SK-N-SH treated with all-trans-retinoic acid at 6 μM for 48 hours (cell line): ENCODE data around the gene CGB8.
A peak's percentile ranks its signal among the peaks of the same experiment; 100 is the strongest.
"Not testable (repeated sequence)": the region's sequence is repeated elsewhere in the genome, so short reads cannot be mapped to it uniquely, and the experiment has no call there.

Experiments used
- ATAC-seq: fragments of 200-7000 bp; cut with Tn5 transposase; 3 replicates; pipeline ENCODE4 v1.9.1; 2020; ENCODE audit warnings: mild to moderate bottlenecking, moderate library complexity
- ARNTL ChIP-seq: fragments of 450-650 bp; formaldehyde crosslinking; IDR thresholded peaks from 2 replicates; pipeline ENCODE4 v1.5.0; 2020; ENCODE audit warnings: low read depth, mild to moderate bottlenecking, moderate library complexity, borderline replicate concordance
- CSDC2 ChIP-seq: fragments of 250-450 bp; sonication (Bioruptor Pico); IDR thresholded peaks from 2 replicates; pipeline ENCODE4 v1.5.0; 2020; ENCODE audit warnings: mild to moderate bottlenecking, moderate library complexity
- ESRRG ChIP-seq: fragments of 250-450 bp; sonication (Bioruptor Pico); IDR thresholded peaks from 2 replicates; pipeline ENCODE4 v1.6.1; 2021; ENCODE audit warnings: mild to moderate bottlenecking
- GLIS3 ChIP-seq: fragments of 250-450 bp; sonication (Bioruptor Pico); IDR thresholded peaks from 2 replicates; pipeline ENCODE4 v1.5.0; 2020; ENCODE audit warnings: mild to moderate bottlenecking, moderate library complexity
- ISL1 ChIP-seq: fragments of 250-450 bp; sonication (Bioruptor Pico); IDR thresholded peaks from 2 replicates; pipeline ENCODE4 v2.1.2; 2022; ENCODE audit warnings: mild to moderate bottlenecking, moderate library complexity
- OSR1 ChIP-seq: fragments of 250-450 bp; sonication (Bioruptor Pico); IDR thresholded peaks from 2 replicates; pipeline ENCODE4 v1.8.0; 2022; ENCODE audit warnings: moderate library complexity, mild to moderate bottlenecking, inconsistent platforms
- PPARA ChIP-seq: fragments of 250-450 bp; sonication (Bioruptor Pico); IDR thresholded peaks from 2 replicates; pipeline ENCODE4 v1.5.0; 2020; ENCODE audit warnings: mild to moderate bottlenecking, borderline replicate concordance
- RARB ChIP-seq: fragments of 250-450 bp; sonication (Bioruptor Pico); IDR thresholded peaks from 2 replicates; pipeline ENCODE4 v1.8.0; 2021; ENCODE audit warnings: mild to moderate bottlenecking, moderate library complexity
- TCF4 ChIP-seq: fragments of 250-450 bp; sonication (Bioruptor Pico); IDR thresholded peaks from 2 replicates; pipeline ENCODE4 v1.8.0; 2021; ENCODE audit warnings: mild to moderate bottlenecking, moderate library complexity, borderline replicate concordance
- TOX ChIP-seq: fragments of 250-450 bp; sonication (Bioruptor Pico); IDR thresholded peaks from 2 replicates; pipeline ENCODE4 v1.8.0; 2021; ENCODE audit warnings: mild to moderate bottlenecking, moderate library complexity, borderline replicate concordance
- ZFP3 ChIP-seq: fragments of 250-450 bp; sonication (Bioruptor Pico); IDR thresholded peaks from 2 replicates; pipeline ENCODE4 v1.5.0; 2020; ENCODE audit warnings: mild to moderate bottlenecking, moderate library complexity
- ZFP30 ChIP-seq: fragments of 450-650 bp; formaldehyde crosslinking; IDR thresholded peaks from 2 replicates; pipeline ENCODE4 v1.5.0; 2022; ENCODE audit warnings: mild to moderate bottlenecking, moderate library complexity
- ZNF565 ChIP-seq: fragments of 450-650 bp; formaldehyde crosslinking; conservative IDR thresholded peaks from 2 replicates; pipeline ENCODE4 v1.5.0; 2020; ENCODE audit warnings: low read depth, mild to moderate bottlenecking, moderate library complexity
- TF ChIP-seq, protein P1 (sequence below): fragments of 250-450 bp; sonication (Bioruptor Pico); IDR thresholded peaks from 2 replicates; pipeline ENCODE4 v1.5.0; 2020; ENCODE audit warnings: mild to moderate bottlenecking, moderate library complexity
- TF ChIP-seq, protein P2 (sequence below): fragments of 250-450 bp; sonication (Bioruptor Pico); IDR thresholded peaks from 2 replicates; pipeline ENCODE4 v1.8.0; 2020; ENCODE audit warnings: mild to moderate bottlenecking, moderate library complexity, borderline replicate concordance
- TF ChIP-seq, protein P3 (sequence below): fragments of 250-450 bp; sonication (Bioruptor Pico); IDR thresholded peaks from 2 replicates; pipeline ENCODE4 v1.8.0; 2021; ENCODE audit warnings: low read depth, mild to moderate bottlenecking, moderate library complexity, borderline replicate concordance

Gene CGB8

DNA sequence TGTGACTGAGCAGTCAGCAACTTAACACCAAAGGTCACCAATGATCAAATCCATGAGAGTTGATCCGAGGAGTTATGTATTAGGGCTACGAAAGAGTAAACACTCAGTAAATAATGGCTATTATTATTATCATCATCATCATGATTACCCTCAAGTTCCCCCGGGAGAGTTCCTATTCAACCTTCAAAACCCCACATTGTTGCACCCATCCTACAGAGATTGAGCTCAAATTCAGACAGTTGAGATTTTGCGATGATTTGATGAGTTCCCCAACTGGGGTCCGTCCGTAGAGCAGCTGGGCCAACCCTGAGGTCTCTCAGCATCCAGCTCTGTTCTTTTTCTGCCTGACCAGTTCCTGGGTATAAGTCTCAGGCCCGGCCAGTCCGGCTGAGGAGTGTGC lies 10.8 kb downstream of the CGB8 start:
- ATAC-seq = not testable (repeated sequence)

DNA sequence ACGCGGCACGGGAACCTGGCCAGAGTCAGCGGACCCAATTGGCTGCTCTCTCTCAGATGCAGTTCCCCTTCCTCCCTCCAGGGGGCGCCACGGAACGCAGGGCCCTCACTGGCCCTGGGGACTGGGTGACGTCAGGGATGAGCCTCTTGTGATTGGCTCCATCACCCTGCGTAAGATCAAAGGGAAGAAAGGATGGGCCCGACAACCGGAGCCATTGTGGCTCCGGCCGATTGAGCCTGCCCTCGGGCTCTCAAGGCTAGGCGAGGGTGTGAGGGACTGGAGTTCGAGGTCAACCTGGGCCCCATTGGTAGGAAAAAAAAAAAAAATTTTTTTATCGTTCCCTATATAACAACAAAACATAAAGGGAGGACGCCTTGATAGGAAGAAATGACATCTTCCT lies 12.1 kb downstream of the CGB8 start, which contains the start of gene CGB1:
Gene CGB1 (minus strand): TSS at position 81 of the 400 bp plus-strand sequence. CDS start 184 bp downstream, outside the sequence.
- peak; percentile 26; the same call in 2 of the 3 replicates for ATAC-seq

More for the DNA sequence above, 10.8 kb downstream of the CGB8 start:
- TF ChIP-seq ZFP3 (CRISPR knock-in tag) = peak; percentile 98

DNA sequence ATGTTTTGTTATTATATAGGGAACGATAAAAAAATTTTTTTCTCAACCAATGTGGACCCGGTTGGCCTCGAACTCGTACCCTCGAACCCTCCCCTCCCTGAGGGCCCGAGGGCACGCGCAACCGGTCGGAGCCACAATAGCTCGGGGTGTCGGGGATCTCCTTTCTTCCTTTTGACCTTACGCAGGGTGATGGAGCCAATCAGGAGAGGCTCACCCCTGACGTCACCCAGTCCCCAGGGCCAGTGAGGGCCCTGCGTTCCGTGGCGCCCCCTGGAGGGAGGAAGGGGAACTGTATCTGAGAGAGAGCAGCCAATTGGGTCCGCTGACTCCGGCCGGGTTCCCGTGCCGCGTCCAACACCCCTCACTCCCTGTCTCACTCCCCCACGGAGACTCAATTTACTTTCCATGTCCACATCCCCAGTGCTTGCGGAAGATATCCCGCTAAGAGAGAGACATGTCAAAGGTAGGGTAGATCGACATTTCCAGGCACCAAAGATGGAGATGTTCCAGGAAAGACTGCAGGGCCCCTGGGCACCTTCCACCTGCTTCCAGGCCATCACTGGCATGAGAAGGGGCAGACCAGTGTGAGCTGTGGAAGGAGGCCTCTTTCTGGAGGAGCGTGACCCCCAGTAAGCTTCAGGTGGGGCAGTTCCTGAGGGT lies 17.1 kb downstream of the CGB8 start, which contains the start of gene CGB2:
Gene CGB2 (plus strand): TSS at position 249 of the 660 bp plus-strand sequence. CDS start 206 bp downstream, at position 455.
- ATAC-seq = peak; percentile 72

DNA sequence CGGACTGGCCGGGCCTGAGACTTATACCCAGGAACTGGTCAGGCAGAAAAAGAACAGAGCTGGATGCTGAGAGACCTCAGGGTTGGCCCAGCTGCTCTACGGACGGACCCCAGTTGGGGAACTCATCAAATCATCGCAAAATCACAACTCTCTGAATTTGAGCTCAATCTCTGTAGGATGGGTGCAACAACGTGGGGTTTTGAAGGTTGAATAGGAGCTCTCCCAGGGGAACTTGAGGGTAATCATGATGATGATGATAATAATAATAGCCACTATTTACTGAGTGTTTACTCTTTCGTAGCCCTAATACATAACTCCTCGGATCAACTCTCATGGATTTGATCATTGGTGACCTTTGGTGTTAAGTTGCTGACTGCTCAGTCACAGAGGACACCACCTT lies 18.6 kb downstream of the CGB8 start:
- TF ChIP-seq ZFP3 (CRISPR knock-in tag) = peak; percentile 99
- TF ChIP-seq, all 23 proteins: peak for 1; not testable (repeated sequence) for 22
- ATAC-seq = not testable (repeated sequence)

DNA sequence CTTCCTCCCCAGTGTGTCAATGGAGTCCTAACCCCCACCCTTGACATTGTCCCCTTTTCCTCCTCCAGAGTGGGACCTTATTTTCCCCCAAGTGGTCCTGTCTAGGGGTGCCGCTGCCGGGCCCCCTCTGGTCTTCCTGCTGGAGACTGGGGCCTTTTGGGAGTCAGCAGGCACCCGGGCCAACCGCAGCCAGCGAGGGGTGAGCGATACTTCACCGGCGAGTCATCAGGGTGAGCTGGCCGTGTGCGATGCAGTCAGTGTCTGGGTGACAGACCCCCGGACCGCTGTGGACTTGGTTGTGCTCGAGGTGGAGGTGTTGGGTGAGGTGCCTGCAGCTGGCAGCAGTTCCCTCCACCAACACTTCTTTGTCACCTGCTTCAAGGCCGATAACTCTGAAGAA lies 19.2 kb downstream of the CGB8 start:
- ATAC-seq = peak; percentile 33; the same call in 1 of the 3 replicates

DNA sequence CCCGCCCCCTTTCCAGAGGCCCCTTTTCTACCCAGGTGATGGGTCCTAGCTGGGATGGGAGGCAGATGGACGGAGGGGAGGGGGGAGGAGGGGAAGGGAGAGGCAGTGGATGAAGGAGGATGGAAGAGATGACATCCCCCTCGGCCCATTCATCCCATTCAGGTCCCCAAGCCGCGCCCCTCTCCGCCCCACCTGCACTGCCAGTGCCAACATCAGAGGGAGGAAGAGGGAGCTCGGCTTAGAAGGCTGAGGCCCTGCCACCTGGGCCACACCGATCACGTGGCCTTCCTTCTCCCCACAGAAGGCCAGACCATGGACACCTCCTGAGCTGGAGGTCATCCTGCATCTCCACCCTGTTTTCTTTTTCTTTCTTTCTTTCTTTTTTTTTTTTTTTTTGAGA lies 20.2 kb downstream of the CGB8 start:
- ATAC-seq = not testable (repeated sequence)

DNA sequence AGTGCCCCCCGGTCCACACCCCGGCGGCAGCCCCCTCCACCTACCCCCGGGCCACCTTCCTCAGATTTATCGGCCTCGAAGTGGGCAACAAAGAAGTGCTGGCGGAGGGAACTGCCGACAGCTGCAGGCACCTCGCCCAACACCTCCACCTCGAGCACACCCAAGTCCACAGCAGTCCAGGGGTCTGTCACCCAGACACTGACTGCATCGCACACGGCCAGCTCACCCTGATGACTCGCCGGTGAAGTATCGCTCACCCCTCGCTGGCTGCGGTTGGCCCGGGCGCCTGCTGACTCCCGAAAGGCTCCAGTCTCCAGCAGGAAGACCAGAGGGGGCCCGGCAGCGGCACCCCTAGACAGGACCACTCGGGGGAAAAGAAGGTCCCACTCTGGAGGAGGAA lies 23.3 kb downstream of the CGB8 start:
- not testable (repeated sequence) for ATAC-seq

DNA sequence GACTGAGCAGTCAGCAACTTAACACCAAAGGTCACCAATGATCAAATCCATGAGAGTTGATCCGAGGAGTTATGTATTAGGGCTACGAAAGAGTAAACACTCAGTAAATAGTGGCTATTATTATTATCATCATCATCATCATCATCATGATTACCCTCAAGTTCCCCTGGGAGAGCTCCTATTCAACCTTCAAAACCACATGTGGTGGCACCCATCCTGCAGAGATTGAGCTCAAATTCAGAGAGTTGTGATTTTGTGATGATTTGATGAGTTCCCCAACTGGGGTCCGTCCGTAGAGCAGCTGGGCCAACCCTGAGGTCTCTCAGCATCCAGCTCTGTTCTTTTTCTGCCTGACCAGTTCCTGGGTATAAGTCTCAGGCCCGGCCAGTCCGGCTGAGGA lies 23.8 kb downstream of the CGB8 start:
- ATAC-seq = not testable (repeated sequence)
- TF ChIP-seq ZFP3 (CRISPR knock-in tag) = peak; percentile 95

DNA sequence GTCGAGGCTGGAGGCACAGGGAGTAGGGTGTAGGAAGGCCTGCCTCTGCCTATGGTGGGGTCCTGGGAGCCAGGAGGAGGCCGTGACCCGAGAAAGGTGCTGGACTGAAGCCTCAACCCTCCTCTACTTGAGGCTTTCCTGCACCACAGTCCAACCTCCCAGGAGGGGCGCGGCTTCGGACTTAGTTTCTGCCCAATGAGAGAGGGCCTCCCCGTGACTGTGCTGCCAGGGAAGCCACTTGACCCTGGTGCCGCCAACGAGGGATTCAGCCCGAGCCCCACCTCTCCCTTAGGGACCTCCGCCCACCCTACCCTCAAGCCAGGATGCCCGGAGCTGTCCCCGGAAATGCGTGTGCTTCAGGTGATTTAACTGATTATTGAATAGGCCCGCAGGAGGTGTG lies 24.7 kb downstream of the CGB8 start, which contains the start of gene CGB3:
Gene CGB3 (minus strand): TSS at position 101 of the 400 bp plus-strand sequence. CDS start 362 bp downstream, outside the sequence.
- not testable (repeated sequence) for ATAC-seq

DNA sequence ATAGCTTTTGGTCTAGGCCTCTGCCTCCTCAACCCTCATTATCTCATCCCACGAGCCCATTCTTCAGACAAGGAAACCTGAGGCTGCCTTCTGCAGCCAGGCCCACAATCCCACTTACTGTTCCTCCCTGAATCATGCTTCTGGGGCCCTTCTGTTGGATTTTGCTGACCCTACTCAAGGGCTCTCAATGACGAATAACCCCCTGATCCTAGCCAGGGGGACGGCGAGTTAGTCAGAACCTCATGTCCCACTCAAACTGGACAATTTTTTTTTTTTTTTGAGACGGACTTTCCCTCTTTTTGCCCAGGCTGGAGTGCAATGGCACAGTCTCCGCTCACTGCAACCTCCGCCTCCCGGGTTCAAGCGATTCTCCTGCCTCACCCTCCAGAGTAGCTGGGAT lies 26.8 kb downstream of the CGB8 start:
- no peak for ATAC-seq
- TF ChIP-seq, protein P1, sequence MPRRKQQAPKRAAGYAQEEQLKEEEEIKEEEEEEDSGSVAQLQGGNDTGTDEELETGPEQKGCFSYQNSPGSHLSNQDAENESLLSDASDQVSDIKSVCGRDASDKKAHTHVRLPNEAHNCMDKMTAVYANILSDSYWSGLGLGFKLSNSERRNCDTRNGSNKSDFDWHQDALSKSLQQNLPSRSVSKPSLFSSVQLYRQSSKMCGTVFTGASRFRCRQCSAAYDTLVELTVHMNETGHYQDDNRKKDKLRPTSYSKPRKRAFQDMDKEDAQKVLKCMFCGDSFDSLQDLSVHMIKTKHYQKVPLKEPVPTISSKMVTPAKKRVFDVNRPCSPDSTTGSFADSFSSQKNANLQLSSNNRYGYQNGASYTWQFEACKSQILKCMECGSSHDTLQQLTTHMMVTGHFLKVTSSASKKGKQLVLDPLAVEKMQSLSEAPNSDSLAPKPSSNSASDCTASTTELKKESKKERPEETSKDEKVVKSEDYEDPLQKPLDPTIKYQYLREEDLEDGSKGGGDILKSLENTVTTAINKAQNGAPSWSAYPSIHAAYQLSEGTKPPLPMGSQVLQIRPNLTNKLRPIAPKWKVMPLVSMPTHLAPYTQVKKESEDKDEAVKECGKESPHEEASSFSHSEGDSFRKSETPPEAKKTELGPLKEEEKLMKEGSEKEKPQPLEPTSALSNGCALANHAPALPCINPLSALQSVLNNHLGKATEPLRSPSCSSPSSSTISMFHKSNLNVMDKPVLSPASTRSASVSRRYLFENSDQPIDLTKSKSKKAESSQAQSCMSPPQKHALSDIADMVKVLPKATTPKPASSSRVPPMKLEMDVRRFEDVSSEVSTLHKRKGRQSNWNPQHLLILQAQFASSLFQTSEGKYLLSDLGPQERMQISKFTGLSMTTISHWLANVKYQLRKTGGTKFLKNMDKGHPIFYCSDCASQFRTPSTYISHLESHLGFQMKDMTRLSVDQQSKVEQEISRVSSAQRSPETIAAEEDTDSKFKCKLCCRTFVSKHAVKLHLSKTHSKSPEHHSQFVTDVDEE (CRISPR knock-in tag) = no peak
- no peak for TF ChIP-seq ARNTL (CRISPR knock-in tag)
- no peak for TF ChIP-seq ZFP30 (CRISPR knock-in tag)
- TF ChIP-seq CSDC2 (CRISPR knock-in tag) = no peak
- TF ChIP-seq ESRRG (CRISPR knock-in tag) = no peak
- TF ChIP-seq, protein P2, sequence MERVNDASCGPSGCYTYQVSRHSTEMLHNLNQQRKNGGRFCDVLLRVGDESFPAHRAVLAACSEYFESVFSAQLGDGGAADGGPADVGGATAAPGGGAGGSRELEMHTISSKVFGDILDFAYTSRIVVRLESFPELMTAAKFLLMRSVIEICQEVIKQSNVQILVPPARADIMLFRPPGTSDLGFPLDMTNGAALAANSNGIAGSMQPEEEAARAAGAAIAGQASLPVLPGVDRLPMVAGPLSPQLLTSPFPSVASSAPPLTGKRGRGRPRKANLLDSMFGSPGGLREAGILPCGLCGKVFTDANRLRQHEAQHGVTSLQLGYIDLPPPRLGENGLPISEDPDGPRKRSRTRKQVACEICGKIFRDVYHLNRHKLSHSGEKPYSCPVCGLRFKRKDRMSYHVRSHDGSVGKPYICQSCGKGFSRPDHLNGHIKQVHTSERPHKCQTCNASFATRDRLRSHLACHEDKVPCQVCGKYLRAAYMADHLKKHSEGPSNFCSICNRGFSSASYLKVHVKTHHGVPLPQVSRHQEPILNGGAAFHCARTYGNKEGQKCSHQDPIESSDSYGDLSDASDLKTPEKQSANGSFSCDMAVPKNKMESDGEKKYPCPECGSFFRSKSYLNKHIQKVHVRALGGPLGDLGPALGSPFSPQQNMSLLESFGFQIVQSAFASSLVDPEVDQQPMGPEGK (CRISPR knock-in tag) = no peak
- TF ChIP-seq, protein P3, sequence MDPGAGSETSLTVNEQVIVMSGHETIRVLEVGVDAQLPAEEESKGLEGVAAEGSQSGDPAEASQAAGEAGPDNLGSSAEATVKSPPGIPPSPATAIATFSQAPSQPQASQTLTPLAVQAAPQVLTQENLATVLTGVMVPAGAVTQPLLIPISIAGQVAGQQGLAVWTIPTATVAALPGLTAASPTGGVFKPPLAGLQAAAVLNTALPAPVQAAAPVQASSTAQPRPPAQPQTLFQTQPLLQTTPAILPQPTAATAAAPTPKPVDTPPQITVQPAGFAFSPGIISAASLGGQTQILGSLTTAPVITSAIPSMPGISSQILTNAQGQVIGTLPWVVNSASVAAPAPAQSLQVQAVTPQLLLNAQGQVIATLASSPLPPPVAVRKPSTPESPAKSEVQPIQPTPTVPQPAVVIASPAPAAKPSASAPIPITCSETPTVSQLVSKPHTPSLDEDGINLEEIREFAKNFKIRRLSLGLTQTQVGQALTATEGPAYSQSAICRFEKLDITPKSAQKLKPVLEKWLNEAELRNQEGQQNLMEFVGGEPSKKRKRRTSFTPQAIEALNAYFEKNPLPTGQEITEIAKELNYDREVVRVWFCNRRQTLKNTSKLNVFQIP (CRISPR knock-in tag) = no peak
- no peak for TF ChIP-seq ZNF565 (CRISPR knock-in tag)
- no peak for TF ChIP-seq GLIS3 (CRISPR knock-in tag)
- TF ChIP-seq RARB (CRISPR knock-in tag) = no peak
- no peak for TF ChIP-seq ISL1 (CRISPR knock-in tag)
- no peak for TF ChIP-seq TCF4
- TF ChIP-seq PPARA (CRISPR knock-in tag) = no peak
- TF ChIP-seq TOX (CRISPR knock-in tag) = no peak
- TF ChIP-seq OSR1 (CRISPR knock-in tag) = no peak
